ENCODE measurements around the gene CD6. TPM values are rescaled to one million over a fixed set of nuclear protein-coding genes. Genes with fewer than 3 reads are reported as not detected.

Gene CD6
- total and polyA plus RNA-seq, 4 donors, result 1.2 to 3.1 (median 1.7) TPM

DNA sequence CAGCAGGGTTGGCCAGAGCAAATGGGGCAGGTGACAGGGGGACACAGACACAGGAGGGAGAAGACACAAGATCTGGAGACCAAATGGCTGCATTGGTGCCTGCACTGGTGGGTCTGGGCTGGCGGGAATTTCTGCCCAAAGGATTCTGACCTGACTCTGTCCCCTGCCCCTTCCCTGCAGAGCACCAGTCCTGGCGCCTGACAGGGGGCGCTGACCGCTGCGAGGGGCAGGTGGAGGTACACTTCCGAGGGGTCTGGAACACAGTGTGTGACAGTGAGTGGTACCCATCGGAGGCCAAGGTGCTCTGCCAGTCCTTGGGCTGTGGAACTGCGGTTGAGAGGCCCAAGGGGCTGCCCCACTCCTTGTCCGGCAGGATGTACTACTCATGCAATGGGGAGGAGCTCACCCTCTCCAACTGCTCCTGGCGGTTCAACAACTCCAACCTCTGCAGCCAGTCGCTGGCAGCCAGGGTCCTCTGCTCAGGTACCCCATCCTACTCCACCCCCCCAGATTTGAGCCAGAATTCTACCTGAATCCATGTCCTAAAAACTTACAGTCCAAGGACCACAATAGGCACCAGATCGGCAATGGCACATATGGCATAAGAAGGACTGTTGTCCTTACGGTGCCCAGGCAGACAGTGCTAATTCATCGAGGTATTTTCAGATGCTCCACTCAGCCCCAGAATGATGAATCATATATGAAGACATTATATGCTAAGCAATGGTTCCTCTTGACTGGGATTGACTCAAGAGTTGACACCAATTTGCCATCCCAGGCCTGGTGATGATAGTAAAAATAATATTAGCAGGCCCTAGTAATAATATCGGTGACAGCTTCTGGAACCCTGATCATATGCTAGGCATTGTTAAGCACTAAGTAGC is 38.2 kb downstream of the CD6 start:
- 84 to 96% methylated on average over 15 of the region's 15 CpGs for WGBS, 2 donors
- Histone ChIP-seq H3K4me1 (ENCODE audit: control insufficient read depth in 5 of 5, insufficient read depth in 5 of 5, low read length in 5 of 5) (peaks cover 0 to 27% (median 13%) of the 10 kb centered on the region in 5 donors), H3K9me3 (ENCODE audit: control insufficient read depth in 4 of 4, insufficient read depth in 3 of 4, low read length in 3 of 4) (no peaks in the 10 kb centered on the region), H3K9ac (ENCODE audit: insufficient read depth in 1 of 2, low read length in 2 of 2) (no peak overlapping the region), H3K36me3 (ENCODE audit: control insufficient read depth in 4 of 4, insufficient read depth in 4 of 4, low read length in 4 of 4) (no peaks in the 10 kb centered on the region), H3K27me3 (ENCODE audit: control insufficient read depth in 3 of 3, insufficient read depth in 3 of 3, low read length in 2 of 3) (peaks cover 0 to 24% (median 15%) of the 10 kb centered on the region in 3 donors), H3K27ac (ENCODE audit: low read depth in 1 of 2, low read length in 1 of 2) (no peak overlapping the region), H3K4me3 (no peak overlapping the region)
- TF ChIP-seq, protein P1, sequence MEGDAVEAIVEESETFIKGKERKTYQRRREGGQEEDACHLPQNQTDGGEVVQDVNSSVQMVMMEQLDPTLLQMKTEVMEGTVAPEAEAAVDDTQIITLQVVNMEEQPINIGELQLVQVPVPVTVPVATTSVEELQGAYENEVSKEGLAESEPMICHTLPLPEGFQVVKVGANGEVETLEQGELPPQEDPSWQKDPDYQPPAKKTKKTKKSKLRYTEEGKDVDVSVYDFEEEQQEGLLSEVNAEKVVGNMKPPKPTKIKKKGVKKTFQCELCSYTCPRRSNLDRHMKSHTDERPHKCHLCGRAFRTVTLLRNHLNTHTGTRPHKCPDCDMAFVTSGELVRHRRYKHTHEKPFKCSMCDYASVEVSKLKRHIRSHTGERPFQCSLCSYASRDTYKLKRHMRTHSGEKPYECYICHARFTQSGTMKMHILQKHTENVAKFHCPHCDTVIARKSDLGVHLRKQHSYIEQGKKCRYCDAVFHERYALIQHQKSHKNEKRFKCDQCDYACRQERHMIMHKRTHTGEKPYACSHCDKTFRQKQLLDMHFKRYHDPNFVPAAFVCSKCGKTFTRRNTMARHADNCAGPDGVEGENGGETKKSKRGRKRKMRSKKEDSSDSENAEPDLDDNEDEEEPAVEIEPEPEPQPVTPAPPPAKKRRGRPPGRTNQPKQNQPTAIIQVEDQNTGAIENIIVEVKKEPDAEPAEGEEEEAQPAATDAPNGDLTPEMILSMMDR (IDR thresholded peaks at IDR 0.05; ENCODE audit: control extremely low read depth, extremely low read depth), result no peak
- DNase-seq (no peak), ATAC-seq (ENCODE audit: insufficient read depth, low FRiP score) (no peak)

DNA sequence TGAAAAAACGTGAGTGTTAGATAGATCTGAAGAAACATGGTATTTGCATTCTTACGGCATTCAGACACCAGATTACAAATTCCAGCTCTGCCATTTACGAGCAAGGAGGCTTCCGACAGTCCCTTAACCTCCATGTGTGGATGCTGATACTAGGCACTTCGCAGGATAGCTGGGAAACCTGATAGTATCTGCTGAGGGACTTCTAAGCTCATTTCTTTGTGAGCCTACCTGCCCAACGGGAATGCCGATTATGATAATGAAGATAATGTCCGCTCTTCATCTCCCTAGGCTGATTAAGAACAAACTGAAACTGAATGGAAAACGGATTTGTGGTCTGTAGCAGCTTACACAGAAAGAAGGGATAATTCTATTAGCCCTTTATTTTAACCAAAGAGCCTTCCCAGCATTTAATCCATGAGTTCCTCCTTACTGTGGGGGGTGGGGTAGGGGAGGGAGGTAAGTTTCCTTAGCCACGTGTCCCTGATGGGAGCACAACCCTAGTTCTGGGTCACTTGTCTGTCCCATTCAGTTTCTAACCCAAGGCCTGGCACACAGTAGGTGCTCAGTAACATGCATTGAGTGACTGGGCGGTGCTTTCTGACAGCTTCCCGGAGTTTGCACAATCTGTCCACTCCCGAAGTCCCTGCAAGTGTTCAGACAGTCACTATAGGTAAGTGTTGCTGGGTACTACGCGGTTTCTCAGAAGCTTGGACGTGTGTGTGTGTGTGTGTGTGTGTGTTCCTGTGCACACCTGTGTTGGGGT is 39.2 kb downstream of the CD6 start:
- no peak overlapping the region for H3K27ac ChIP-seq (ENCODE audit: low read depth in 1 of 2, low read length in 1 of 2)
- no peak overlapping the region for H3K9ac ChIP-seq (ENCODE audit: insufficient read depth in 1 of 2, low read length in 2 of 2)
- WGBS, 2 donors, result 84 to 87% methylated on average over 16 of the region's 16 CpGs
- DNase-seq (no peak), ATAC-seq (ENCODE audit: insufficient read depth, low FRiP score) (no peak)
- TF ChIP-seq, protein P1 (IDR thresholded peaks at IDR 0.05; ENCODE audit: control extremely low read depth, extremely low read depth), result no peak
- peaks cover 0 to 19% (median 13%) of the 10 kb centered on the region in 5 donors for H3K4me1 ChIP-seq (ENCODE audit: control insufficient read depth in 5 of 5, insufficient read depth in 5 of 5, low read length in 5 of 5)
- no peaks in the 10 kb centered on the region for H3K9me3 ChIP-seq (ENCODE audit: control insufficient read depth in 4 of 4, insufficient read depth in 3 of 4, low read length in 3 of 4)
- peaks cover 0 to 21% (median 15%) of the 10 kb centered on the region in 3 donors for H3K27me3 ChIP-seq (ENCODE audit: control insufficient read depth in 3 of 3, insufficient read depth in 3 of 3, low read length in 2 of 3)
- H3K4me3 ChIP-seq, result no peak overlapping the region
- no peaks in the 10 kb centered on the region for H3K36me3 ChIP-seq (ENCODE audit: control insufficient read depth in 4 of 4, insufficient read depth in 4 of 4, low read length in 4 of 4)

DNA sequence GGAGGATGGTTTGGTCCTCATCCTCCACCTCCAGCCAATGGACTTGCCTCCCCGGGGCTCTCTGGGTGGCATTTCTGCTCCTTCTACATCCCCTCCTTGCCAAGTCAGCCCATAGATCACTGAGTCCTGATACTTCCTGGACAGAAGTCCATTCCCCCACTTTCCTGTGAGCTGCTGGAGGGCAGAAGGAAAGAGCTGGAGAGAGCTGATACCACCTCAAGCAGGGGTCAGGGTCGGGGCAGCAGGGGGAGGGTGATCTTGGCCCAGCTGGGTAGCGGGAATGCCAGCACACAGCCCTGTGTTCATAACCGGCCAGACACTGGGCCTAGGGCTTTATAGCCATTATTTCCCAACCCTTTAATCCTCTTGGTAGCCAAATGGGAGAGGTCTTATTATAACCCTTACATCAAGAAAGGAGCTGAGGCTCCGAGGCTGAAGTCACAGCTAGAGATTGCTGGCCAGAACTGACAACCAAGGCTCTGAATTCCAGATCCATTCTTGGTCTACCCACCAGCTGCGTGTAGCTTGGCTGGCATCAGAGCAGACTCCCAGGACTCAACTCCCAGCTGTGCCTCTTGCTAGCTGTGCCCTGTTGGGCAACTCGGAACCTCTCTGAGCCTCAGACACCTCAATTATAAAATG is 39.9 kb downstream of the CD6 start:
- no peak for ATAC-seq (ENCODE audit: insufficient read depth, low FRiP score)
- H3K9me3 ChIP-seq (ENCODE audit: control insufficient read depth in 4 of 4, insufficient read depth in 3 of 4, low read length in 3 of 4), result no peaks in the 10 kb centered on the region
- H3K27ac ChIP-seq (ENCODE audit: low read depth in 1 of 2, low read length in 1 of 2), result no peak overlapping the region
- DNase-seq, result peak in 1 of 3 donors; percentile 46
- peaks cover 0 to 21% (median 15%) of the 10 kb centered on the region in 3 donors for H3K27me3 ChIP-seq (ENCODE audit: control insufficient read depth in 3 of 3, insufficient read depth in 3 of 3, low read length in 2 of 3)
- H3K4me3 ChIP-seq, result no peak overlapping the region
- no peaks in the 10 kb centered on the region for H3K36me3 ChIP-seq (ENCODE audit: control insufficient read depth in 4 of 4, insufficient read depth in 4 of 4, low read length in 4 of 4)
- H3K4me1 ChIP-seq (ENCODE audit: control insufficient read depth in 5 of 5, insufficient read depth in 5 of 5, low read length in 5 of 5), result peaks cover 0 to 19% (median 13%) of the 10 kb centered on the region in 5 donors
- TF ChIP-seq, protein P1 (IDR thresholded peaks at IDR 0.05; ENCODE audit: control extremely low read depth, extremely low read depth), result no peak
- no peak overlapping the region for H3K9ac ChIP-seq (ENCODE audit: insufficient read depth in 1 of 2, low read length in 2 of 2)
- 56 to 63% methylated on average over 7 of the region's 7 CpGs for WGBS, 2 donors

Measured in lung (tissue), 12 donors.